DND-41 (cell line): ENCODE data around the gene GANAB.

ENCODE experiments used
- CTCF ChIP-seq: IDR thresholded peaks from 2 replicates; pipeline ENCODE4 v1.5.1; 2012; ENCODE audit warnings: borderline replicate concordance, low read length, moderate library complexity, mild to moderate bottlenecking; ENCODE audit not compliant: poor library complexity, severe bottlenecking; ENCODE audit errors: extremely low read depth
- EZH2 ChIP-seq: IDR thresholded peaks from 3 replicates; pipeline ENCODE4 v1.6.1; 2012; ENCODE audit warnings: borderline replicate concordance, low read depth, mild to moderate bottlenecking, moderate library complexity, low read length, inconsistent platforms; ENCODE audit not compliant: severe bottlenecking

- TF ChIP-seq CTCF = no peak
- no peak for TF ChIP-seq EZH2
Measured at GRCh38 chr11:62610403-62610802, 36.0 kb downstream of the GANAB start.
